Adipocyte (in vitro differentiated cells): ENCODE measurements around the gene REP15.
"Not testable (repeated sequence)": the region's sequence is repeated elsewhere in the genome, so short reads cannot be mapped to it uniquely, and the experiment has no call there.

Experiments
- DNase-seq: peaks from one replicate; pipeline ENCODE4 v3.0.0-alpha.2; 2015; ENCODE audit warnings: low read depth
- H3K27me3 ChIP-seq: replicated peaks from 2 replicates; pipeline ENCODE4 v1.7.0; 2013; ENCODE audit warnings: mild to moderate bottlenecking, low read length, moderate library complexity; ENCODE audit not compliant: control insufficient read depth, insufficient read depth
- H3K36me3 ChIP-seq: 2 replicates; pipeline ENCODE4 v1.7.0; 2013; ENCODE audit warnings: low read length, mild to moderate bottlenecking, moderate library complexity; ENCODE audit not compliant: control insufficient read depth, insufficient read depth, severe bottlenecking
- H3K4me1 ChIP-seq: 2 replicates; pipeline ENCODE4 v1.7.0; 2013; ENCODE audit warnings: mild to moderate bottlenecking, low read length, moderate library complexity; ENCODE audit not compliant: control insufficient read depth, insufficient read depth
- H3K4me3 ChIP-seq: 2 replicates; pipeline ENCODE4 v1.7.0; 2013; ENCODE audit warnings: mild to moderate bottlenecking, low read length, moderate library complexity
- H3K9ac ChIP-seq: 2 replicates; pipeline ENCODE4 v1.7.0; 2013; ENCODE audit warnings: mild to moderate bottlenecking, low read length, moderate library complexity
- H3K9me3 ChIP-seq: 2 replicates; pipeline ENCODE4 v1.7.0; 2013; ENCODE audit warnings: mild to moderate bottlenecking, low read length, moderate library complexity; ENCODE audit not compliant: control insufficient read depth

Gene REP15

GRCh38 chr12:27732281-27732680 is 36.0 kb downstream of the REP15 start:
- peaks cover 68% of the 10 kb centered on the region for H3K36me3 ChIP-seq

DNA sequence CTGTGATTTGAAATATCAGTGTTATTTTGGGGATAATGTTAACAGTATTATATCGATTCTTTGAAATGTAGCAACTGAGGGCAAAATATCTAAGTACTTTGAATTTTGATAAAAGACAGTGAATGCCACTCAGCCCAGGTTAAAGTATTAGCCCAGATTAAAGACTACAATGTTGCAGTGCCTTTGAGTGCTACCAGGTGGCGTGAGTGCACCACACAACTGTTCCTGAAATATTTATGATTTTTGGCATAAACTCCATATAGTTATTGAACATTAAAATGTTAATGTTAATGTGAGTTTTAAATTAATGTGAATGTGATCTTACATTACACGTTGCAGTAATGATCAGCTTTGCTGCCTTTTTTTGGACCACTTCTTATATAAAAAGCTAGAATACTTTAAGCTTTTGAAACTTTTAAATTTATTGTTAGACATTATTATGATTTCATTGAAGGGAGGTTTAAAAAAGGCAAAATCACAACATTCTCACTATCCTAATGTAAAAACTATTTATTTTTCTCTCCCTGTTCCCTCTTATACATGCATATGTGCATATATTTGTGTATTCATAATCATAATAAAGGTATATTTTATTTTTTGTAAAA is 36.9 kb downstream of the REP15 start:
- H3K4me1 ChIP-seq = peaks cover 7% of the 10 kb centered on the region
- DNase-seq = peak; percentile 74
- no peaks in the 10 kb centered on the region for H3K9me3 ChIP-seq
- H3K27me3 ChIP-seq = no peaks in the 10 kb centered on the region
- H3K36me3 ChIP-seq = peaks cover 68% of the 10 kb centered on the region
- no peak overlapping the region for H3K9ac ChIP-seq
- H3K4me3 ChIP-seq = no peak overlapping the region

More at GRCh38 chr12:27732281-27732680, 36.0 kb downstream of the REP15 start:
- DNase-seq = no peak
- Histone ChIP-seq H3K4me1 (peaks cover 7% of the 10 kb centered on the region), H3K9ac (no peak overlapping the region), H3K4me3 (no peak overlapping the region), H3K9me3 (no peaks in the 10 kb centered on the region), H3K27me3 (no peaks in the 10 kb centered on the region)

DNA sequence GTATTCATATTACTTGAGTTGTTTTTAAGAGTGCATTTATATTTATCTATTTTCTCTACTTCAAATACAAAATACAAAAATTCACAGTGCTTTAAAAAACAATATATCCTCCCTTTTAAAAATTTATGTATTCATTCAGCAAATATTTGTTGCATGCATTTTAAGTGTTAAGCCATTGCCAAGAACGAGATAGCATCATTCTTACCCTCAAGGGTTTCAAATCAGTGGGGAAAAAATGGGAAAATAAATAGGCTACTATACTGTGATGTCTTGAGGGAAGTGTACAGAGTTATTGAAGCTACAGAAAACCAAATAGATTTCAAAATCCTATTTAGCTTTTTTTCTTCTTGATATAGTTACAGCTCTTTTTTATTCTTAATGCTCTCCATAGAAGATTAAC is 37.5 kb downstream of the REP15 start:
- peaks cover 73% of the 10 kb centered on the region for H3K36me3 ChIP-seq
- no peak overlapping the region for H3K9ac ChIP-seq
- DNase-seq = peak; percentile 56

DNA sequence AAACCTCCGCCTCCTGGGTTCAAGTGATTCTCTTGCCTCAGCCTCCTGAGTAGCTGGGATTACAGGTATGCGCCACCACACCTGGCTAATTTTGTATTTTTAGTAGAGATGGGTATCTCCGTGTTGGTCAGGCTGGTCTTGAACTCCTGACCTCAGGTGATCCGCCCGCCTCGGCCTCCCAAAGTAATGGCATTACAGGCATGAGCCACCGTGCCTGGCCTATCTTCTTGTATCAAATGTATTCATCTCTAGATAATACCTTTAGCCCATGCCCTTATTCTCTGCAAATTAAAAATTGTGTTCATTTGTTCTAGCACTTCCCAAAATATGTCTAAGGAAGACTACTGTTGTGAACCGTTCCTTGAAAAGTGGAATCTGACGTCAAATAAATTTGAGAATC is 38.1 kb downstream of the REP15 start:
- DNase-seq, H3K4me3 ChIP-seq, H3K9me3 ChIP-seq, H3K27me3 ChIP-seq, H3K4me1 ChIP-seq, H3K9ac ChIP-seq: not testable (repeated sequence)
- peaks cover 79% of the 10 kb centered on the region for H3K36me3 ChIP-seq

More for the DNA sequence above, 37.5 kb downstream of the REP15 start:
- no peaks in the 10 kb centered on the region for H3K27me3 ChIP-seq
- H3K4me1 ChIP-seq = peaks cover 7% of the 10 kb centered on the region
- no peaks in the 10 kb centered on the region for H3K9me3 ChIP-seq
- no peak overlapping the region for H3K4me3 ChIP-seq

DNA sequence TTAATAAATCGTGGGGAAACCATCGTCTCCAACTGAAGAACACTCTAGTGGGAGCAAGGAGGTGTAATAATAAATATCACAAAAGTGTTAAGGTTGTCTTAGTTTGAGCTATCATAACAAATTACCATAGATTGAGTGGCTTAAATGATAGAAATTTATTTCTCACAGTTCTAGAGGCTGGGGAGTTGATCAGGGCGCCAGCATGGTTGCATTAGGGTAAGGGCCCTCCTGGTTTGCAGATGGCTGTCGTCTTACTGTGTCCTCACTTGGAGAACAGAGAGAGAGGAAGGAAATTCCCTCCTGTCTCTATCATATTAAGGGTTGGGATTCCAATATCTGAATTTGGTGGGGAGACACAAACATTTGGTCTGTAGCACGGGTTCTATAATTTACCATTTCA is 47.4 kb downstream of the REP15 start:
- no peak for DNase-seq
- Histone ChIP-seq H3K9ac (no peak overlapping the region), H3K36me3 (peaks cover 40% of the 10 kb centered on the region), H3K4me1 (peaks cover 26% of the 10 kb centered on the region), H3K4me3 (no peak overlapping the region), H3K9me3 (no peaks in the 10 kb centered on the region), H3K27me3 (no peaks in the 10 kb centered on the region)

DNA sequence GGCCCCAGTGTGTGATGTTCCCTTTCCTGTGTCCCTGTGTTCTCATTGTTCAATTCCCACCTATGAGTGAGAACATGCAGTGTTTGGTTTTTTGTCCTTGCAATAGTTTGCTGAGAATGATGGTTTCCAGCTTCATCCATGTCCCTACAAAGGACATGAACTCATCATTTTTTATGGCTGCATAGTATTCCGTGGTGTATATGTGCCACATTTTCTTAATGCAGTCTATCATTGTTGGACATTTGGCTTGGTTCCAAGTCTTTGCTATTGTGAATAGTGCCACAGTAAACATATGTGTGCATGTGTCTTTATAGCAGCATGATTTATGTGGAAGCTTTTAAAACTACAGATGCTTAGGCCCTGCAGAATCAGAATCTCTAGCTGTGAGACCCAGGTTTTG is 49.5 kb downstream of the REP15 start:
- H3K9me3 ChIP-seq, H3K9ac ChIP-seq, H3K27me3 ChIP-seq, DNase-seq, H3K4me3 ChIP-seq: not testable (repeated sequence)
- Histone ChIP-seq H3K4me1 (peaks cover 29% of the 10 kb centered on the region), H3K36me3 (peaks cover 26% of the 10 kb centered on the region)
